COLO829 (cell line): ENCODE results near the gene GFOD2.

Experiments
- DNase-seq: peaks from one replicate; pipeline ENCODE4 v3.0.0; 2012; ENCODE audit warnings: low spot score

GFOD2 gene

DNA sequence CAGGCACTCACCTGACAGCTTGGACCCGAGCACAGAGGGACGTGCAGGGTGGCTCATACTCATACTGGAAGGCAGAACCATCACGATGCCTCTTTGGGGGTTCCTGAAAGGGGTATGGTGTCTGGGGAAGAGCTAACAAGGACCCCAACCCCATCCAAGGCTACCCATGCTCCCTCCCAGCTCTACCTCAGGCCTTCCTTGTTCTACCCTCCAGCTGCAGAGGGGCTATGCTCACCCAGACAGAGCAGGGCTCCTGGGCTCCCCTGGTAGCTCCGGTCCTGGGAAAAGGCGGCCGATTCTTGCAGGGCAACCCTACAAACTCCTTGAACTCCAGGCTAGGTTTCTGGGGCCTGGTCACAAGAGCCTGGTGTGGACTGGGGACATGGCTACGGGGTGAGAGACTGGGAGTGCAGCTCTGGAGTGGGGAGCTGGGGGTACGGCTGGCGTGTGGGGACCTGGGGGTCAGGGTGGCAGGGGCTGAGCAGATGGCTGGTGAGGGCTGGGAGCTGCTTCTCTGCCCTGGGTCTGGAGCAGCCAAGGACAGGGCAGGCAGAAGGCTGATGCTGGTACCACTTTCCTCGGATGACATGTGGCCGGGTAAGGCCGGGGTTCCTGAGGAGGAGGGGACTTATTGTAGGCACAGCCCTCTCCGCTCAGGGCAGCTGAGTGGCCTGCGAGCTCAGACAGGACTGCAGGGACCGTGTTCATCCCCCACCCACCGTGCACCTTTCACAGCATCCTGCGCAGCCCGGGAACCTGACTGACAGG lies 61.2 kb downstream of the GFOD2 start:
- DNase-seq = no peak

DNA sequence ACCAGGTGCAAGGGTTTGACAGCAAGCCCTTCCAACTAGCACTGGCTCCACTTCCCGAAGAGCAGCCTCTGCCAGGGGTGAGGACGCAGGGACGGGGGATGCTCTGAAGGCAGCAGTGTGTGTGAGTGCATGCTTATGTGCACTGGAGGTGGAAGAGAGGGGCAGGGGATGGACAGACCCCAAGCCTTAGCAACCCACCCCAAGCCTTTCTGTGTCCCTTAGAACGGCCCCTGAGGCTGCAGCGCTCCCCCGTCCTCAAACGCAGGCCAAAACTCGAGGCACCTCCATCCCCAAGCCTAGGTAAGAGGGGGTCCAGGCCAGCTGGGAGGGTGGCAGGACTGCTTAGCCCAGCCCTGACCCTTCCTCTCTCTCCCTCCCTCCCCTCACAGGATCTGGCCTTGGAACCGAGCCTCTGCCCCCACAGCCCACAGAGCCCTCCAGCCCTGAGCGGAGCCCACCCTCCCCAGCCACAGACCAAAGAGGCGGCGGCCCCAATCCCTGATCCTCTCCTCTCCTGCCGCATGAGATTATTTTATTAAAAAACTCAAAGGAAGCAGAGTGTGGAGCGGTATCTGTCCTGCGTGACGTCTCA lies 62.0 kb downstream of the GFOD2 start:
- no peak for DNase-seq

DNA sequence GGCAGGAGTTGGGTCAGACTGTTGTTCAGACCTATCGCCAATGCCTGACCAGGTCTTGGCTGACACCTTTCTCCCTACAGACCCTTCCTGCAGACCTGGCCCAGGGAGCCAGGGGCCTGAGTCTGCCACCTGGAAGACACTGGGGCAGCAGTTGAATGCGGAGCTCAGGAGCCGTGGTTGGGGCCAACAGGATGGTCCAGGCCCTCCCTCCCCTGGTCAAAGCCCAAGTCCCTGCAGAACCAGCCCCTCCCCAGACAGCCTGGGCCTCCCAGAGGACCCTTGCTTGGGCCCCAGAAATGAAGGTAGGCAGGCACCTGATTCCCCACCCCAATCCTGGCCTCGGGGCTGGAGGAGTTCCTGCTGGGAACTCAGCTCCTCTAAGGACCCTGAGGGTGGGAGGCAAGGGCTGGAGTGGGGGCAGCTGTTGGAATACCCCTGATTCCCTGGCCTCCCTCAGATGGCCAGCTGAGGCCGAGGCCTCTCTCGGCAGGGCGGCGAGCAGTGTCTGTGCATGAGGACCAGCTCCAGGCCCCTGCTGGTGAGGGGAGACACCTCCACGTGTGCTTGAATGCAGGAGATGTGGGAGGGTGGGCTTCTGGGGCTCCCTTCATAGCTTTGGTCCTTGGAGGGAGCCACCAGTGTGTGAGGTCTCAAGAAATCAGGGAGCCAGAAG lies 62.6 kb downstream of the GFOD2 start:
- no peak for DNase-seq

DNA sequence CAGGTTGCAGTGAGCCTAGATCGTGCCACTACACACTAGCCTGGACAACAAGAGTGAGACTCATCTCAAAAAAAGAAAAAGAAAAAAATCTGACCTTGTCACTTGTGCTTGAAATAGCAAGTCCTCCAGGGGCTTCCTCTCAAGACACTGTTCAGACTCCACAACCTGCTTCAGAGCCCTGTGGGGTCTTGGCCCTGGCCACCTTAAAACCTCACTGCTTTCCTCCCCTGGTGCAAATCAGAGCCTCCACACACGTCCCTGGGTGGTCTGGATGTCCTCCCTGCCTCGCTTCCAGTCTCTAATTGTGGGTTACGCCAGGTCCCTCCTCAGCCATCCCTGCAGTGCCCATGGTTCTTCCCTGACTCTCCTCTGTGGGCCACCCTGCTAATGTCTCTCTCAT lies 63.8 kb downstream of the GFOD2 start:
- no peak for DNase-seq

DNA sequence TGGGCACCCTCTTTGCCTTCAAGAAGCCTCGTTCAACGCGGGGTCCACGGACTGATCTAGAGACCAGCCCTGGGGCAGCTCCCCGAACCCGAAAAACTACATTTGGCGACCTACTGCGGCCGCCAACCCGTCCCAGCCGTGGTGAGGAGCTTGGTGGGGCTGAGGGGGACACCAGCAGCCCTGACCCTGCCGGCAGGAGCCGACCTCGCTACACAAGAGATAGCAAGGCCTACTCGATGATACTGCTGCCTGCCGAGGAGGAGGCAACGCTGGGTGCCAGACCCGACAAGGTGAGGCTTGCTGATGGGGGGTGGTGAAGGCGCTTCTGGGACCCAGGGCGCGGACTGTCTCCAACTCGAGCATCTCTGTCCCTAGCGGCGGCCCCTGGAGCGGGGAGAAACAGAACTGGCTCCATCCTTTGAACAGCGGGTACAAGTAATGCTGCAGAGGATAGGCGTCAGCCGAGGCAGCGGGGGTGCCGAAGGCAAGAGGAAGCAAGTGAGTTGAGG lies 64.7 kb downstream of the GFOD2 start:
- no peak for DNase-seq

DNA sequence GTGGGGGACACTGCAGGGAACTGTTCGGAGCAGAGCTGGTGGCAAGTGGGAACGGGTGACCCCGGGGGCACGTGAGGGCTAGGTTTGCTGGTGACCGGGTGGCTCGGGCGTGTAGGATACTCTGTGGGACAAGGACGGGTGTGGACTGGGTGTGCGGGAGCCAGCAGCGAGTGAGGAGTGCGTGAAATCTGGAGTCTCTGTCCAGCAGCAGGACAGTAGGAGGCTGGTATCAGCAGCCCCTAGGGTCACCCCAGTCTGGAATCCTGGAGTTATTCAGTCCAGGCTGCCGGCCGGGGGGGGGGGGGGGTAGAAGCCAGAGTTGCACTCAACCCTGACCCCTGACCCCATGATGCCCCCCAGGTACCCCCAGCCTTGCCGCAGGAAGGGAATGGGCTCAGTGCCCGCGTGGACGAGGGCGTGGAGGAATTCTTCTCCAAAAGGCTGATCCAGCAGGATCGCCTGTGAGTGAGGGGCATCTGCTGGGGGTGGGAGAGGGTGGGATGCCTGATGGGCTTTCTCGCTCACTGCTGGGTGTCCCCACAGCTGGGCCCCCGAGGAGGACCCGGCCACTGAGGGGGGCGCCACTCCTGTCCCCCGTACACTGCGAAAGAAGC lies 65.2 kb downstream of the GFOD2 start:
- DNase-seq = no peak

DNA sequence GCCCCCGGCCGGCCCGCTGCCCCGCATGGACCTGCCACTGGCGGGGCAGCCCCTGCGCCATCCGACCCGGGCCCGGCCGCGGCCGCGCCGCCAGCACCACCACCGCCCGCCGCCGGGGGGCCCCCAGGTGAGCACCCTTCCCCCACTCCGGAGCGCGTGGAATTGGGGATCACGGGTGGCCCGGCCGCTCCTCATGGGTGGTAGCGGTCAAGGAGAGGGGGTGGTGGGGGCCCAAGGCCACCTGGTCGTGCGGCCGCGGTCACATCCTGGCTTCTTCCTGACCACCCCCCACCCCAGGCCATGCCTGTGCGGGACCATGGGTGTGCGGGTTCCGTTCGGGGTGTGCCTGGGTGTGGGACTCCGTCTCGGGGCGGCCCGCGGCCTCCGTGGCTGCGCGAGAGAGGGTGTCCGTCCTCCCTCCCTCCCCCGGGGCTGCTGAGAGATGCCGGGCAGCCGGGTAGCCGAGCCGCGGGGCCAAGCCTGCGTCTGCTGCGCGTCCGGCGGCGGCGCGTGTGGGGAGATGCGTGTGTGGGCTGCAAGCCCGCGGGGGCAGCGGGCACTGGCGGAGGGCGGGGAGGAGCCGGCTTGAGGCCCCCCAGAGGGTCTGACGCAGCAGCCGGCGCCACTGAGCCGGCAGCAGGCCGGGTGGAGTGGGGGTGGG lies 65.9 kb downstream of the GFOD2 start:
- DNase-seq = no peak

DNA sequence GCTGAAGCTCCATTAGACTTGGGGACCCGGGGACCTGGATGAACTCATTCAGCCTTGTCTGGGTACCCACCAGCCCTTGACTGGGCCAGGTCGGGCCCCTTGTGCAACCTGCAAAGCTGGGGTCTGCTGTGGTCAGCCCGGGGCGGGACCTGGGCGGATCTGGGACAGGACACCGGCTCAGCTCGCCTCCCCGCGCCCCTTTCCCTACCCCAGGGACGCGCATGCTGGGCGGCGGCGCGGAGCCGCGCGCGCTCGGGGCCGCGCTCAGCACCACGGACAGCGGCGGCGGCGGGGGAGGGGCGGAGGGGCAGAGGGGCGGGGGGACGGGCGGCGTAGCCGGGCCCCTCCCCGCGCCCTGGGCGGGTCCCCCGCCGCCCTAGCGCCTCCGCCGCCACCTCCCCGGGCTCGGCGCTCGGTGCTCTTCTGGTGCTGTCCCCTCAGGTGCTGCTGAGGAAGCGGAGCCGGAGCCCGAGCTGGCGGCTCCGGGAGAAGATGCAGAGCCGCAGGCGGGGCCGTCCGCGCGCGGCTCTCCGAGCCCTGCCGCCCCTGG lies 66.5 kb downstream of the GFOD2 start:
- DNase-seq = no peak

DNA sequence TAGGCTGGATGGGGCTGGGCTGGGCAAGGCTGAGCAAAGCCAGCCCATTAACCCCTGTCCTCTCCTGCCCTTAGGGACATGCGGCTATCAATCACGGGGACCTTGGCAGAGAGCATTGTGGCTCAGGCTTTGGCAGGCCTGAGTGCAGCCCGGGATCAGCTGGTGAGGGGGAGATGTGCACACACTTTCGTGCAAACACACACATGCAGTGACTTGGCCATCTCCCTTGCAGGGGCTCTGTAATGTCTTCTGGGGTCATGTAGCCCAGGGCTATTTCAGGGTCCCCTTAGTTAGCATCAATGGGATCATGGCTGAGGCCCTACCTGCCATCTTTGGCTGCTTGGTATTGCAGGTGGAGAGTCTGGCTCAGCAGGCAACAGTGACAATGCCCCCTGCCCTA lies 67.3 kb downstream of the GFOD2 start:
- DNase-seq = no peak

DNA sequence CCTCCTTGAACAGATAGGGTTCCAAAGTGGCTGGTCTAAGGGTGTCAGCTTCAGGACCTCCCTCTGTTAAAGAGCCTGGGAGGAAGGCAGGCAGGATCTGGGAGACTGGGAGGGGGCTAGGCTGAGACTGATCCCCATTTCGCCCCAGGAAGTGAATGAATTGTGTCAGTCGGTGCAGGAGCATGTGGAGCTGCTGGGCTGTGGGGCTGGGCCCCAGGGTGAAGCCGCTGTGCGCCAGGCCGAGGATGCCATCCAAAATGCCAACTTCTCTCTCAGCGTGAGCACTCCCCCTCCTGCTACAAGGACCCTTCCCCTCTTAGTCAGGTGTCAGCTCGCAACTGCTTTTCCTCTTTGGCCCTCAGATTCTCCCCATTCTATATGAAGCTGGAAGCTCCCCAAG lies 68.1 kb downstream of the GFOD2 start:
- DNase-seq = no peak

DNA sequence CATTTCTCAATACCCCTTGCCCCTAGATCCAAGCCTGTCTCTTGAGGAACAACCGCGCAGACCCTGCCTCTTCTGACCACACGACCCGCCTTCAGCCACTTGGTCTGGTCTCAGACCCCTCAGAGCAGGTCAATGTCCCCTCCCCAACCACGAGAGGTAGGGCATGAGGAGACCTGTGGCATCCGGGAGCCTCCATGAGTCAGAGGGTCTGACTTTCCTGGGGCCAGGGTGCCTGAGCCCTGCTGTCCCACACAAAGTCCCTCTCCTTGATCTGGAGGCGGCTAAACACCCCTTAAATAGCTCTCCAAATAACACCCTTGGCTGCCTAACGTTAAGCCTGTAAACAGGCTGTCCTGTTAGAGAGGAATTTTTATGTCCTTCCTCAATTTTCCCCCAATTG lies 69.1 kb downstream of the GFOD2 start:
- DNase-seq = no peak

DNA sequence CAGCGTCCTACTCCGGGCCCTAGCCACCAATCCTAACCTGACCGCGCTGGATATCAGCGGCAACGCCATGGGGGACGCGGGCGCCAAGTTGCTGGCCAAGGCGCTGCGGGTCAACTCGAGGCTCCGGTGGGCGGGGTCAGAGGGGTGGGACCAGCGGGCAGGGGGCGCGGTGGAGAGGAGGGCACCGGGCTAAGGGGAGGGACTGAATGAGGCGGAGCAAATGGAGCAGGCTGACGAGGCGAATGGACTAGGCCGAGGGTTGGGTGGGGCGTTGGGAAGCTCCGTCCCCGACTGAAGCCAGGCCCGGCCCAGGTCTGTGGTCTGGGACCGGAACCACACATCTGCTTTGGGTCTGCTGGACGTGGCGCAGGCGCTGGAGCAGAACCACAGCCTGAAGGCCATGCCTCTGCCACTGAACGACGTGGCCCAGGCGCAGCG lies 69.6 kb downstream of the GFOD2 start:
- no peak for DNase-seq

DNA sequence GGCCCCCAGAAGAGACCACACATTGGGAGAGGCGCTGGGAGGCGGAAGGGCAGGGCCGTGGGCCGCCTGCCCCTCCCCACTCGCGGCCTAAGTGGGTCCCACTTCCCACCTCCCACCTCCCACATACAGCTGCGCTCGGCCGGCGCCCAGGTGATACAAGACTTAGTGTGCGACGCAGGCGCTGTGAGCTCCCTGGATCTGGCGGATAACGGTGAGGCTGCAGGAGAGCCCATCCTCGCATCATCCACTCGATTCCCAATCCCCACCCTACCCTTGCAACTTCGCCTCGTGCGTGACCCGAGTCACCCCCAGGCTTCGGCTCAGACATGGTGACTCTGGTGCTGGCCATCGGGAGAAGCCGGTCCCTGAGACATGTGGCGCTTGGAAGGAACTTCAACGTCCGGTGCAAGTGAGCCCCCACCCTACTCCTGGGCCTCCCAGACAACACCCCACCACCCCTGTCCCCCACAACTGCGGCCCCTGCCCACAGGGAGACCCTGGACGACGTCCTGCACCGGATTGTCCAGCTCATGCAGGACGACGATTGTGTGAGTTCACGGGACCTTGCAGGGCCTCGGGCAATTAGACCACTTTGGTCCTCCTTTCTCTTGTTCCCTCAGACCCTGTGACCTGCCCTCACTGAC lies 70.2 kb downstream of the GFOD2 start:
- no peak for DNase-seq

DNA sequence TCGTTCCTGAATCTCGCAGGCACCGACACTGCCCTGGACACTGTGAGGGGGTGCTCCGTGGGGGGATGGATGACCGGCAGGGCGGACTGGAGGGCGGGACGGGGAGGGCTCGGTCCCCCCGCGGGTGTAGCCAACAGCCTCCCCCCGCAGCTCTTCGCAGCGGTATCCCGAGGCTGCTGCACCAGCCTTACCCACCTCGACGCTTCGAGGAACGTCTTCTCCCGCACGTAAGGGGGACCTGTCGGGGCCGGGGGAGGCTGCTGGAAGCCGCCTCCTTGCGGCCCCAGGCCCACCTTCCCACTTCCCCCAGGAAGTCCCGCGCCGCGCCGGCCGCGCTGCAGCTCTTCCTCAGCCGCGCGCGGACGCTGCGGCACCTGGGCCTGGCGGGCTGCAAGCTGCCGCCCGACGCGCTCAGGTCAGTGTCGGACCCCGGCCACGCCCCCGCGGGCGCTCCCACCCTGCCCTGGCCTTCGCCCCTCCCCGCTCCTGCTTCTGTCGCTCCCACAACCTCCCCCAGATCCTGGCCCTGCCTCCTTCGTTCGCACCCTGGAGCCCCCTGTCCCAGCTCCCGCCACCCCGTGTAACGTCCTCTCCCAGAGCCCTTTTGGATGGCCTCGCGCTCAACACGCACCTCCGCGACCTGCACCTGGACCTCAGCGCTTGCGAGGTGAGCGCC lies 70.9 kb downstream of the GFOD2 start:
- DNase-seq = no peak

DNA sequence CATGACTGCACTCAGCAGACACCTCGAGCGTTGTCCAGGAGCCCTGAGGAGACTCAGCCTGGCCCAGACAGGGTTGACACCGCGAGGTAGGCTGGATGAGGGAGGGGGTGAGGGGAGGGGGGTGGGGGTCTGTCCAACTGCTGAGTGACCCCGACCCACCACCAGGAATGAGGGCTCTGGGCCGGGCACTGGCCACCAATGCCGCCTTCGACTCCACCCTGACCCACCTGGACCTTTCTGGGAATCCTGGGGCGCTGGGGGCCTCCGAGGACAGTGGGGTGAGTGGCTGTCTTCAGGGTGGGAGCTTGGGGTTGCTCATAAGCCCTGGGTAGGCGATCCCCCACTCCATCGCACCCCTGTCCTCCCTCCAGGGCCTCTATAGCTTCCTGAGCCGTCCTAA lies 71.4 kb downstream of the GFOD2 start:
- DNase-seq = no peak

DNA sequence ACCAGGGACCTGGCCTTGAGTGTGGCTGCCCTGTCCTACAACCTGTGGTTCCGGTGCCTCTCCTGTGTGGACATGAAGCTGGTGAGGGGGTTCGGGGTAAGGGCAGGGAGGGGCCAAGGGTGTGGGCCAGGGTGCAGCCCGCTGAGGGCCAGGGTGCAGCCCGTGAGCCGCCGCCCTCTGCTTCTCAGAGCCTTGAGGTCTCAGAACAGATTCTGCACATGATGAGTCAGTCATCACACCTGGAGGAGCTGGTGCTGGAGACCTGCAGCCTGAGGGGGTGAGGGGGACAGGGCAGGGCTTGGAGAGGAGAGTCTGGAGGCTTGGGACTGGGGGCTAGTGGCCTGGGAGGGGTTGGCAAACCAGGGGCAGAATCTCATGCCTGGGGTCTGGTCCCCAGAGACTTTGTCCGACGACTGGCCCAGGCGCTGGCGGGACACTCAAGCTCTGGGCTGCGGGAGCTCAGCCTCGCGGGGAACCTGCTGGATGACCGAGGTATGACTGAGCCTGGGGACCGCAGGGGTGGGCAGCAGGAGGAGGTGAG lies 71.9 kb downstream of the GFOD2 start:
- no peak for DNase-seq

DNA sequence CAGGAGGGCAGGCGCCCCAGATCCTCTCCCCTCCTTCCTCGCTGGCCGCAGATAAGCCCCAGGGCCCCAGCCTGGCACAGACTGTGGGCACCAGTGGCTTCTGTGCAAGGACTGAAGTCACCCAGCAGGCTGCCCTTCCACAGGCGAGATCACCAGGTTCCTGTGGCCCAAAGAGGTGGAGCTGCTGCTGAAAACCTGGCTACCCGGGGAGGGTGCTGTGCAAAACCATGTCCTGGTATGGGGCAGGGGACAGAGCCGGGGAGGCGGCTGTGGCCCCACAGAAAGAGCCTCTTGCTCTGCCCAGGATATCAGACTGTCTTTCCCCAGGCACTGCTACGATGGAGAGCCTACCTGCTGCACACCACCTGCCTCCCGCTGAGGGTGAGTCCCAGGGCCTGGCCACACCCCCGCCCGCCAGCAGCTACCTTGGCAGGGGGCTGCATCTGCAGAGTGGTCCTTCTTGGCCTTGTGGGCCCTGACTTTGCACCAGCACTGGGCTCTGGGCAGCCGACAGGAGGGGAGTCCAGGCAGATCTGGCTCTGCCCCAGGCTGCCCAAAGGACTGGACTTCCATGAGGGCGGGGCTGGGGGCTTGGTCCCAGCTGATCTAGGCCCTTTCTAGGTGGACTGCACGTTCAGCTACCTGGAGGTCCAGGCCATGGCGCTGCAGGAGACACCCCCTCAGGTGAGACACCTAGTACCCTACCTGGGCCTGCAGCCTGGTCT lies 73.6 kb downstream of the GFOD2 start:
- DNase-seq = no peak

DNA sequence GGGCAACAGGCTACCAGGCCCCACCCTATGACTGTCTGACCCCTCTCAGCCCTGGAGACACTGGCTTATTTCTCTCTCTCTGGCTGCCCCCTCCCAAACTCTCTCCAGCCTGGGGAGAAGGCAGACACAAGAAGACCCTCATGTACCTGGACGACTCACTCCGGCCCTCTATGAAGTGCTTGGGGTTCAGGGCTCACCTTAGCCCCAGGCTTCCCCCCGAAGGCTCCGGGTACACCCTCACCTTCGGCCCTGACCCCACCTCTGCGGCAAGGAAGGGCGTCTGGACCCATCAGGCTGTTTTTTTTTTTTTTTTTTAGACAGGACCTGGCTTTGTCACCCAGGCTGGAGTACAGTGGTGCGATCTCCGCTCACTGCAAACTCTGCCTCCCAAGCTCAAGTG lies 75.1 kb downstream of the GFOD2 start:
- DNase-seq = no peak

DNA sequence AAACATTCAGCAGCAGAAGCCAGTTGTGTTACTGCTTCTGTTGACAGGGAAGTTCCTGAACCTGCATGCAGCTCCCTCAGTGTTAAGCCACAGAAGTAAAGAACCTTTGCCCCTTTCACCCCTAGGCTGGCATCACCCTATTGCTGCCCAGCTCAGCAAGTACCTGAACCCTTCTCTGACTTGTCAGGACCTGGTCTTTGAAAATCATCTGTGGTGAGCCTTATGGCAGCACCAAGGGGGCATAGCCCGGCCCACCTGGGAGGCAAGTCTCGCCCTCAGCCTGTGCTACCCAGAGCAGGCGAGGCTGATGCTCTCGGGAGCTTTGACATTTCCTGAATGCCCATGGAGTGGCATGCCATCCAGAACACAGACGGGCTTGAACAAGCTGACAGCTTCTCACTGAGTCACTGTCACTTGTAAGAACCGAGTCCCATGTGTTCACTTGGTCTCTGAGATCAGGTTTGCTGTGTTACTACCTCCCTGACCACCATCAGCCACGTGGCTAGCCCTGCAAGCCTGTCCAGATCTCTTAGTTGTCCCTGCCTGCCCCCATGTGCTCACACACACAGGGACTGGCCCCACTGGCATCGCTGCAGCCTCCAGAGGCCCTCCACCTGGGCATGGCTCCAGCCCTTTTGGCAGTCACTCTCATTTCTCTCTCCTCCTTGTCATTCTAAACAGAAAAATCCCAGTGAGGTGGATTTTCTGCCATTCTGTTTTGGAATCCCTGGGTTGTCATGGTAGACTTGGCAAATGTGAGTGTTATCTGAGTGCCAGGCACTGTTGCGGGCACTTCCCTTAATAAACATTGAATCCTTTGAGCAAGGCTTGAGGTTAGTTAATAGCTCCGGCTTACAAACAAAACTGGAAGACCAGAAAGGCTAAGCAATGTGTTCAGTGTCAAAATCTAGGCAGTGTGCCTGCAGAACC lies 77.1 kb downstream of the GFOD2 start:
- DNase-seq = no peak
